Measurements from ENCODE around the gene ATP2B2. TPM values are rescaled to one million over a fixed set of nuclear protein-coding genes. Genes with fewer than 3 reads are reported as not detected.

ATP2B2 gene
- total RNA-seq, 1 donor from 2014 or later = 62.8 TPM

GRCh38 chr3:10496121-10496863 is 9.1 kb downstream of the ATP2B2 start:
- no peak for DNase-seq (ENCODE audit: low spot score in 2 of 2)

GRCh38 chr3:10495614-10496013 is 9.8 kb downstream of the ATP2B2 start:
- DNase-seq (ENCODE audit: low spot score in 2 of 2) (no peak), FAIRE-seq (no peak)

More at GRCh38 chr3:10496121-10496863, 9.1 kb downstream of the ATP2B2 start:
- no peak for FAIRE-seq

GRCh38 chr3:10495003-10495402 is 10.4 kb downstream of the ATP2B2 start:
- FAIRE-seq (no peak), DNase-seq (ENCODE audit: low spot score in 2 of 2) (peak in 1 of 2 donors; percentile 51)

- FAIRE-seq (no peak), DNase-seq (ENCODE audit: low spot score in 2 of 2) (no peak)
Observed at GRCh38 chr3:10494180-10494579, 11.2 kb downstream of the ATP2B2 start.

GRCh38 chr3:10493202-10493589 is 12.2 kb downstream of the ATP2B2 start:
- FAIRE-seq = no peak

GRCh38 chr3:10492364-10493201 is 12.8 kb downstream of the ATP2B2 start:
- DNase-seq (ENCODE audit: low spot score in 2 of 2) (no peak), FAIRE-seq (no peak)

More at GRCh38 chr3:10493202-10493589, 12.2 kb downstream of the ATP2B2 start:
- no peak for DNase-seq (ENCODE audit: low spot score in 2 of 2)

GRCh38 chr3:10489746-10490483 is 15.5 kb downstream of the ATP2B2 start:
- FAIRE-seq (no peak), DNase-seq (ENCODE audit: low spot score in 2 of 2) (no peak)

- FAIRE-seq (no peak), DNase-seq (ENCODE audit: low spot score in 2 of 2) (no peak)
Observed at GRCh38 chr3:10487988-10488633, 17.3 kb downstream of the ATP2B2 start.

GRCh38 chr3:10485806-10486205 is 19.6 kb downstream of the ATP2B2 start:
- DNase-seq (ENCODE audit: low spot score in 2 of 2) (no peak), FAIRE-seq (no peak)

- DNase-seq (ENCODE audit: low spot score in 2 of 2) (no peak), FAIRE-seq (no peak)
Observed at GRCh38 chr3:10485380-10485779, 20.0 kb downstream of the ATP2B2 start.

GRCh38 chr3:10484709-10485108 is 20.7 kb downstream of the ATP2B2 start:
- FAIRE-seq = no peak
- no peak for DNase-seq (ENCODE audit: low spot score in 2 of 2)

GRCh38 chr3:10483686-10484345 is 21.6 kb downstream of the ATP2B2 start:
- no peak for DNase-seq (ENCODE audit: low spot score in 2 of 2)
- no peak for FAIRE-seq

GRCh38 chr3:10483364-10483675 is 22.1 kb downstream of the ATP2B2 start:
- DNase-seq (ENCODE audit: low spot score in 2 of 2) (no peak), FAIRE-seq (no peak)

- no peak for DNase-seq (ENCODE audit: low spot score in 2 of 2)
- FAIRE-seq = no peak
Observed at GRCh38 chr3:10482631-10483363, 22.6 kb downstream of the ATP2B2 start.

- DNase-seq (ENCODE audit: low spot score in 2 of 2) (no peak), FAIRE-seq (no peak)
Observed at GRCh38 chr3:10480871-10481378, 24.5 kb downstream of the ATP2B2 start.

- FAIRE-seq (no peak), DNase-seq (ENCODE audit: low spot score in 2 of 2) (no peak)
Observed at GRCh38 chr3:10479311-10479710, 26.1 kb downstream of the ATP2B2 start.

- FAIRE-seq (no peak), DNase-seq (ENCODE audit: low spot score in 2 of 2) (no peak)
Observed at GRCh38 chr3:10475983-10476382, 29.4 kb downstream of the ATP2B2 start.

- DNase-seq (ENCODE audit: low spot score in 2 of 2) (no peak), FAIRE-seq (no peak)
Observed at GRCh38 chr3:10474847-10475246, 30.5 kb downstream of the ATP2B2 start.

GRCh38 chr3:10474275-10474646 is 31.1 kb downstream of the ATP2B2 start:
- FAIRE-seq (no peak), DNase-seq (ENCODE audit: low spot score in 2 of 2) (no peak)
